BE2C (cell line): Measurements from ENCODE around the gene PROM1.

ENCODE experiments used
- DNase-seq: peaks from one replicate; pipeline ENCODE4 v3.0.0-alpha.2; 2020
- H3K27me3 ChIP-seq: fragments of 250-450 bp; sonication (Bioruptor Pico); 2 replicates; pipeline ENCODE4 v1.5.1; 2020; ENCODE audit warnings: mild to moderate bottlenecking
- H3K36me3 ChIP-seq: fragments of 250-450 bp; sonication (Bioruptor Pico); 2 replicates; pipeline ENCODE4 v1.5.1; 2020; ENCODE audit warnings: mild to moderate bottlenecking
- H3K4me1 ChIP-seq: fragments of 250-450 bp; sonication (Bioruptor Pico); 2 replicates; pipeline ENCODE4 v1.5.1; 2020
- H3K4me3 ChIP-seq: 2 replicates; pipeline ENCODE4 v1.5.1; 2011; ENCODE audit warnings: low read depth, low read length
- H3K9me3 ChIP-seq: fragments of 250-450 bp; sonication (Bioruptor Pico); 2 replicates; pipeline ENCODE4 v1.5.1; 2020
- TF ChIP-seq, protein P1 (sequence below): IDR thresholded peaks from 2 replicates; pipeline ENCODE4 v1.5.1; 2012; ENCODE audit warnings: mild to moderate bottlenecking, low read depth, low read length

PROM1 gene

DNA sequence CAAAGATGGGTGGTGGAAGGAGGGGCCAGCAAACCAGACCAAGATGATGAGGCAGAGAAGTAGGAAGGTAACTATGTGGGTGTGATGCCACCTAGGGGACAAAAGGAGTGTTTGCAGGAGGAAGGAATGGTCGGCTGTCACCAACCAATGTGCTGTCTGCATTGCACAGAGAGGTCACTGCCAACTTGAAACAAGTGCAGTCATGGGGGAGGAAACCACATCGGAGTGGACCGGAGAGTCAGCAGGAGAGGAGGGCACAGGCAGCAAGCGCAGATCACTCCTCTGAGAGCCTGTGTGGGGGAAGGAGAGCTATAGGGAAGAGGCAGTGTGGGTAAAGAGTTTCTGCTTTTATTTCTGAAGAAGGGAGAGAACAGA is 82.4 kb downstream of the PROM1 start:
- peak; percentile 70 for DNase-seq

DNA sequence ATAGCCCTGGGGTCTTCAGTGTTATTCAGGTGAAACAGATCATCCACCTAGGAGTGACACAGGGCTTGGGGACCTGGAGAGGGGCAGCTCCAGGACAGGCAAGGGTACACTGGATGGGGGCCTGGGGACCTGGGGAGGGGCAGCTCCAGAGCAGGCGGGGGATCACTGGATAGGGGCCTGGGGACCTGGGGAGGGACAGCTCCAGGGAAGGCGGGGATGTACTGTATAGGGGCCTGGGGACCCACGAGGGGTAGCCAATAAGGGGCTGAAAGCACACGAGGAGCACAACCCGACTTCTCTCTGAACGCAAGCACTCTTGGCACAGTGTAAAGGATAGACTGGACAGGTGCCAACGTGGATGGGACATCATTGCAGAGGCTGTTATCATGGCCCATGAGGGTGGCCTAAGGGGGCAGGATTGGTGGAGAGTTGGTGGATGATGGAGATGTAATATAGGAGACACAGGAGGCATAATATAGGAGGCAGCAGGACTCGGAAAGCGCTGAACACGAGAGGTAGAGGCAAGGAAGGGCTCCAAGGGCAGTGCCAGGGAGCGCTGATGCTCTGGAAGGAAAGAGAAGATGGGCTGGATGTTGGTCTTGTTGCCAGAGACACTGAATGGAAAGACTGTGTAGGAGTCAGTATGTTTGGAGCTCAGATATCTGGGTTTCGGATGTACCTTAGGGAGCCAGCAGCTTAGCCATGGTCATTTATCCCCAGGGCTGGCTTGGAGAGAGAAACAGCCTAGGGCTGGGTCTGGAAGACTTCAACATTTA is 82.9 kb downstream of the PROM1 start:
- Histone ChIP-seq H3K9me3 (no peaks in the 10 kb centered on the region), H3K36me3 (no peaks in the 10 kb centered on the region), H3K4me3 (no peak overlapping the region), H3K4me1 (peaks cover 3% of the 10 kb centered on the region; the same call in 1 of the 2 replicates), H3K27me3 (no peaks in the 10 kb centered on the region)
- no peak for DNase-seq
- TF ChIP-seq, protein P1, sequence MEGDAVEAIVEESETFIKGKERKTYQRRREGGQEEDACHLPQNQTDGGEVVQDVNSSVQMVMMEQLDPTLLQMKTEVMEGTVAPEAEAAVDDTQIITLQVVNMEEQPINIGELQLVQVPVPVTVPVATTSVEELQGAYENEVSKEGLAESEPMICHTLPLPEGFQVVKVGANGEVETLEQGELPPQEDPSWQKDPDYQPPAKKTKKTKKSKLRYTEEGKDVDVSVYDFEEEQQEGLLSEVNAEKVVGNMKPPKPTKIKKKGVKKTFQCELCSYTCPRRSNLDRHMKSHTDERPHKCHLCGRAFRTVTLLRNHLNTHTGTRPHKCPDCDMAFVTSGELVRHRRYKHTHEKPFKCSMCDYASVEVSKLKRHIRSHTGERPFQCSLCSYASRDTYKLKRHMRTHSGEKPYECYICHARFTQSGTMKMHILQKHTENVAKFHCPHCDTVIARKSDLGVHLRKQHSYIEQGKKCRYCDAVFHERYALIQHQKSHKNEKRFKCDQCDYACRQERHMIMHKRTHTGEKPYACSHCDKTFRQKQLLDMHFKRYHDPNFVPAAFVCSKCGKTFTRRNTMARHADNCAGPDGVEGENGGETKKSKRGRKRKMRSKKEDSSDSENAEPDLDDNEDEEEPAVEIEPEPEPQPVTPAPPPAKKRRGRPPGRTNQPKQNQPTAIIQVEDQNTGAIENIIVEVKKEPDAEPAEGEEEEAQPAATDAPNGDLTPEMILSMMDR = no peak

More for the DNA sequence above, 82.4 kb downstream of the PROM1 start:
- TF ChIP-seq, protein P1 = peak; percentile 93
- Histone ChIP-seq H3K4me3 (no peak overlapping the region), H3K27me3 (no peaks in the 10 kb centered on the region), H3K36me3 (no peaks in the 10 kb centered on the region), H3K4me1 (peaks cover 5% of the 10 kb centered on the region; the same call in 1 of the 2 replicates), H3K9me3 (no peaks in the 10 kb centered on the region)

DNA sequence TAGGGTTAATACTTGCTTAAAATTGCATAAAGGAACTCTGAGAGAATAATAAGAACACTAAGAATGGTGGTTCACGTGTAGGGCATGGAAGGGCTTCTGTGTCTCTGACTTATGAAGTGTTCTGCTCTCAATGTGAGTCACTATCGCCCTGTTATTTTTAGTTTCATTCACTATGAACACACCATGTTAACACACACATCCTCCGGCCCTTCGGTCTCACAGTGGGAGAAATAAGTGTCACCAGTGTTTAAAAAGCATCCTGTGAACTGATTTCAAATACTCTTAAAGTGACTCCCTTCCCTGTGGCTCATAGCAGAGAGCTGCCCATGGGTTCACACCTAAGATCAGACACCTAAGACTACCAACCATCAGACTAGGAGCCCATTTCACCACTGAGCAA is 87.0 kb downstream of the PROM1 start:
- TF ChIP-seq, protein P1 = no peak
- H3K4me1 ChIP-seq = peaks cover 2% of the 10 kb centered on the region; the same call in 1 of the 2 replicates

DNA sequence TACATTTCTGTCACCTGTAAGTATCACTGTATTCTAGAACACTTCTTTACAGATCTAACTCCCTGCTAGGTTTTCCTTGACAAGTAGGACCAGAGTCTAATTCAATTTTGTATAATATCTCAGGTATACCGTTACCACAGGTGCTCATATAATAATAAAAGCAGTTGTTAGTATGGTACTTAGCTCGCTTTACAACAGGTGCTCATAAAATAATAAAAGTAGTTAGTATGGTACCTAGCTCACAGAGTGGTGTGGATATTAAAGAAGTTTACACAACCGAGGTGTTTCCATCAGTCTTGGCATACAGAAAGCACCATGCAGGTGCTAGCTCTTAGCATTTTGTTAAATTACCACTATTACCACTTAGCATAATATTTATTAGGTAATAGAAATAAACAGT is 88.0 kb downstream of the PROM1 start:
- Histone ChIP-seq H3K27me3 (no peaks in the 10 kb centered on the region), H3K4me3 (no peak overlapping the region), H3K4me1 (no peaks in the 10 kb centered on the region), H3K9me3 (no peaks in the 10 kb centered on the region), H3K36me3 (no peaks in the 10 kb centered on the region)
- no peak for DNase-seq
- TF ChIP-seq, protein P1 = no peak

More for the DNA sequence above, 87.0 kb downstream of the PROM1 start:
- H3K9me3 ChIP-seq = no peaks in the 10 kb centered on the region
- H3K27me3 ChIP-seq = no peaks in the 10 kb centered on the region
- no peak overlapping the region for H3K4me3 ChIP-seq
- H3K36me3 ChIP-seq = no peaks in the 10 kb centered on the region
- DNase-seq = no peak

DNA sequence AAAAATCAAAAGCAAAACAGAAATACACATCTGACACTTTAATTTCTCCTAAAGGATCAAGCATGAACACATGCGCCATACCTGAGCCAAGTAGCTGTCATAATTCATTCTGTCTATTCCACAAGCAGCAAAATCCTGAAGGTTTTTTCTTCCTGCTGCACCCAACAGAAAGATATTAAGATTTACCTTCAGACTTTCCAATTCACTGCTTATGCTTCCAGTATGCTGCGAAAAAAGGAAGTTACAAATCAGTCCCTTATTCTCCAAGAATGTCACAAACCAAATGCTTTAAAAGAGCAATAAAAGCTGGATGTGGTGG is 91.7 kb downstream of the PROM1 start:
- no peak for DNase-seq
- no peaks in the 10 kb centered on the region for H3K27me3 ChIP-seq
- TF ChIP-seq, protein P1 = no peak
- no peaks in the 10 kb centered on the region for H3K36me3 ChIP-seq
- no peaks in the 10 kb centered on the region for H3K4me1 ChIP-seq
- H3K4me3 ChIP-seq = no peak overlapping the region
- no peaks in the 10 kb centered on the region for H3K9me3 ChIP-seq

DNA sequence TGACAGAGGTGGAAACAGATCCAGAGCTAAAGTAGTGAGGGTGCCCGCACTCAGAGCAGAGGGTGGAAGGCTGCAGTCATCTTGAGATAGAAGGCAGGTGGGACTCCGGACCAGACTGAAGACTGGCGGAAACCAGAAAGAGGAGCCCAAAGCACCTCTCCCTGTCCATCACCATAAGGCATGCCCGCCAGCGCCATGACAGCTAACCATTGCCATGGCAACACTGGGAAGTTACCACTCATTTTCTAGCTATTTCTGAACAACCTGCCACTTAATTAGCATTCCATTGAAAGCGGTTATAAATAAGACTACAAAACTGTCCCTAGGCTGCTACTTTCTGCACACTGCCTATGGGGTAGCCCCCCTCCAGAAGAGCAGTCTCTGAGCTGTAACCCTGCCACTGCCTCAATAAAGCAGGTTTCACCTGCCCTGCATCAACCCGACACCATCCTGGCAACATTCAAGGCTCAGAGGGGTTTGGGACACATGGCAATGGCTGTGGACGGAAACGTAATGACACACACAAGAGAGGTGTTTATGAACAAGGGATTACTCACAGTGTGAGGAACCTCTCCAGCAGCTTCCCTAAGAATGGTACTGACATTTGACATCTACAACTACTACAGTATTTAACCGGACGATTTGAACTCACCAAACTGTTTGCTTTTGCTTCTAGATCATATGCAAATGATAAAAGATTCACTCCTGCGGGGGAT is 93.1 kb downstream of the PROM1 start:
- no peaks in the 10 kb centered on the region for H3K36me3 ChIP-seq

More for the DNA sequence above, 93.1 kb downstream of the PROM1 start:
- TF ChIP-seq, protein P1 = no peak
- H3K9me3 ChIP-seq = no peaks in the 10 kb centered on the region
- DNase-seq = no peak
- no peaks in the 10 kb centered on the region for H3K27me3 ChIP-seq
- no peaks in the 10 kb centered on the region; the same call in 1 of the 2 replicates for H3K4me1 ChIP-seq
- H3K4me3 ChIP-seq = no peak overlapping the region
